Gastrocnemius medialis (tissue), 4 donors: Measurements from ENCODE around the gene NR5A1. TPM values are rescaled to one million over a fixed set of nuclear protein-coding genes. Genes with fewer than 3 reads are reported as not detected.

Experiments used
- ATAC-seq, 2 donors: fragments of 150-250 bp; one replicate each; pipeline ENCODE4 v1.9.1; 2016
- DNase-seq, 2 donors: peaks; one replicate each; pipeline ENCODE4 v3.0.0-alpha.2; 2019
- H3K27ac ChIP-seq, 4 donors: fragments of 200-600 bp; sonication (generic); 1 replicate in 1 of 4; 2 replicates in 3 of 4; pipeline ENCODE4 v1.5.1; 2016 to 2018; ENCODE audit warnings: mild to moderate bottlenecking in 2 of 4, moderate library complexity in 1 of 4
- H3K27me3 ChIP-seq, 3 donors: fragments of 200-600 bp; sonication (generic) in 2 of 3; 1 replicate in 1 of 3; 2 replicates in 2 of 3; pipeline versions ENCODE4 v1.5.1 to v1.6.0; 2016 to 2019; ENCODE audit warnings: mild to moderate bottlenecking in 1 of 3, moderate library complexity in 1 of 3
- H3K36me3 ChIP-seq, 2 donors: fragments of 200-600 bp; sonication (generic) in 1 of 2; one replicate each; pipeline ENCODE4 v1.5.1; 2017 to 2018
- H3K4me1 ChIP-seq, 2 donors: fragments of 200-600 bp; sonication (generic) in 1 of 2; one replicate each; pipeline ENCODE4 v1.5.1; 2016 to 2017; ENCODE audit warnings: mild to moderate bottlenecking in 2 of 2
- H3K4me3 ChIP-seq, 4 donors: fragments of 200-600 bp; sonication (generic) in 3 of 4; 1 replicate in 1 of 4; 2 replicates in 3 of 4; pipeline ENCODE4 v1.5.1; 2016 to 2019; ENCODE audit warnings: mild to moderate bottlenecking in 2 of 4
- H3K9me3 ChIP-seq, 3 donors: fragments of 200-600 bp; sonication (generic) in 2 of 3; 1 replicate in 1 of 3; 2 replicates in 2 of 3; pipeline ENCODE4 v1.5.1; 2016 to 2019
- CTCF ChIP-seq, 5 experiments: fragments of 450-650 bp in 3 of 5; fragments of 200-600 bp in 2 of 5; sonication (generic) in 2 of 5; IDR thresholded peaks in 4 of 5; conservative IDR thresholded peaks in 1 of 5; 1 replicate in 4 of 5; 2 replicates in 1 of 5; pipeline ENCODE4 v1.5.1; 2016 to 2019; ENCODE audit warnings: antibody characterized with exemption in 5 of 5, mild to moderate bottlenecking in 3 of 5, moderate library complexity in 3 of 5
- POLR2A ChIP-seq, 2 donors: fragments of 450-650 bp; IDR thresholded peaks; one replicate each; pipeline ENCODE4 v1.6.1; 2017; ENCODE audit warnings: antibody characterized with exemption in 2 of 2, mild to moderate bottlenecking in 2 of 2, moderate library complexity in 2 of 2
- in situ Hi-C, 4 donors: fragments of 200-750 bp; cut with MboI; loops; one replicate each; pipeline versions ENCODE4 v1.15.0 to v1.8.0; 2017; ENCODE audit warnings: low sequenced_read_pairs in 4 of 4
- intact Hi-C: fragments of 100-400 bp; cut with DNase I; formaldehyde crosslinking; loops from one replicate; pipeline ENCODE4 v1.15.1; 2023; ENCODE audit warnings: low total_unique reads
- total RNA-seq, 4 donors: library from RNA; depleted of rRNA; stranded (reverse); fragments of >200 nt; gene quantifications; one replicate each; pipeline versions ENCODE4 v1.1.0 to v1.2.3, GENCODE V29; 2016

NR5A1 gene
- total RNA-seq, 4 donors from 2014 or later, result not detected

GRCh38 chr9:124440786-124441185 is 66.4 kb downstream of the NR5A1 start:
- TF ChIP-seq CTCF (IDR thresholded peaks at IDR 0.05 in 4 of 5, conservative IDR thresholded peaks at IDR 0.05 in 1 of 5), result no peak
- no peak for TF ChIP-seq POLR2A (IDR thresholded peaks at IDR 0.05)
- in situ Hi-C loops, result no loop called here

GRCh38 chr9:124439686-124440243 is 67.4 kb downstream of the NR5A1 start:
- intact Hi-C loops (no loop called here), in situ Hi-C loops (no loop called here)
- no peaks in the 10 kb centered on the region for H3K9me3 ChIP-seq
- DNase-seq (no peak), ATAC-seq (no peak)
- no peaks in the 10 kb centered on the region for H3K36me3 ChIP-seq
- H3K27me3 ChIP-seq, result peaks cover 0 to 9% (median 0%) of the 10 kb centered on the region in 3 donors
- H3K27ac ChIP-seq, result no peak overlapping the region
- no peaks in the 10 kb centered on the region for H3K4me1 ChIP-seq
- H3K4me3 ChIP-seq, result no peak overlapping the region
- TF ChIP-seq POLR2A (IDR thresholded peaks at IDR 0.05), result no peak
- no peak for TF ChIP-seq CTCF (IDR thresholded peaks at IDR 0.05 in 4 of 5, conservative IDR thresholded peaks at IDR 0.05 in 1 of 5)

More at GRCh38 chr9:124440786-124441185, 66.4 kb downstream of the NR5A1 start:
- Histone ChIP-seq H3K27me3 (peaks cover 0 to 9% (median 0%) of the 10 kb centered on the region in 3 donors), H3K4me1 (no peaks in the 10 kb centered on the region), H3K27ac (no peak overlapping the region), H3K4me3 (no peak overlapping the region), H3K36me3 (no peaks in the 10 kb centered on the region), H3K9me3 (no peaks in the 10 kb centered on the region)
- no peak for DNase-seq
- no peak for ATAC-seq
- intact Hi-C loops, result no loop called here

- Histone ChIP-seq H3K27me3 (peaks cover 0 to 9% (median 0%) of the 10 kb centered on the region in 3 donors), H3K4me3 (no peak overlapping the region), H3K9me3 (no peaks in the 10 kb centered on the region), H3K36me3 (no peaks in the 10 kb centered on the region), H3K27ac (no peak overlapping the region), H3K4me1 (no peaks in the 10 kb centered on the region)
- TF ChIP-seq POLR2A (IDR thresholded peaks at IDR 0.05), result no peak
- TF ChIP-seq CTCF (IDR thresholded peaks at IDR 0.05 in 4 of 5, conservative IDR thresholded peaks at IDR 0.05 in 1 of 5), result no peak
- no peak for DNase-seq
- ATAC-seq, result no peak
- intact Hi-C loops (no loop called here), in situ Hi-C loops (no loop called here)
Observed at GRCh38 chr9:124439086-124439485, 68.1 kb downstream of the NR5A1 start.

- Histone ChIP-seq H3K36me3 (no peaks in the 10 kb centered on the region), H3K4me3 (no peak overlapping the region), H3K27ac (no peak overlapping the region), H3K27me3 (peaks cover 0 to 9% (median 0%) of the 10 kb centered on the region in 3 donors), H3K4me1 (no peaks in the 10 kb centered on the region), H3K9me3 (no peaks in the 10 kb centered on the region)
- TF ChIP-seq CTCF (IDR thresholded peaks at IDR 0.05 in 4 of 5, conservative IDR thresholded peaks at IDR 0.05 in 1 of 5), result no peak
- no peak for TF ChIP-seq POLR2A (IDR thresholded peaks at IDR 0.05)
- in situ Hi-C loops, result no loop called here
- intact Hi-C loops, result no loop called here
- ATAC-seq, result no peak
- no peak for DNase-seq
Observed at GRCh38 chr9:124438091-124438490, 69.1 kb downstream of the NR5A1 start.

GRCh38 chr9:124437086-124437485 is 70.1 kb downstream of the NR5A1 start:
- H3K36me3 ChIP-seq, result no peaks in the 10 kb centered on the region
- peaks cover 0 to 9% (median 0%) of the 10 kb centered on the region in 3 donors for H3K27me3 ChIP-seq
- ATAC-seq (no peak), DNase-seq (no peak)
- TF ChIP-seq CTCF (IDR thresholded peaks at IDR 0.05 in 4 of 5, conservative IDR thresholded peaks at IDR 0.05 in 1 of 5) (no peak), POLR2A (IDR thresholded peaks at IDR 0.05) (no peak)
- no peak overlapping the region for H3K4me3 ChIP-seq
- H3K27ac ChIP-seq, result no peak overlapping the region
- H3K4me1 ChIP-seq, result no peaks in the 10 kb centered on the region
- intact Hi-C loops, result no loop called here
- in situ Hi-C loops, result no loop called here
- H3K9me3 ChIP-seq, result no peaks in the 10 kb centered on the region
